GM19395 (cell line): Measurements from ENCODE around the gene PJA2.
"Not testable (repeated sequence)": the region's sequence is repeated elsewhere in the genome, so short reads cannot be mapped to it uniquely, and the experiment has no call there.

ENCODE experiments used
- ATAC-seq: cut with Tn5 transposase; IDR thresholded peaks from one replicate; pipeline ENCODE4 v1.9.1; 2021; ENCODE audit warnings: mild to moderate bottlenecking, moderate library complexity; ENCODE audit not compliant: unreplicated experiment

The PJA2 gene

GRCh38 chr5:109409844-109410388 is at the start of gene PJA2:
Gene PJA2, minus strand, starts transcription at chr5:109409974. Its CDS starts 26,541 bp downstream, at chr5:109383433.
- peak; percentile 85 for ATAC-seq

- ATAC-seq: peak; percentile 100
These were observed 45.9 kb upstream of the PJA2 start for GRCh38 chr5:109455598-109456096.

- no peak for ATAC-seq
These were observed 45.1 kb upstream of the PJA2 start for GRCh38 chr5:109454731-109455505.

GRCh38 chr5:109453251-109453650 is 43.5 kb upstream of the PJA2 start:
- ATAC-seq: no peak

- no peak for ATAC-seq
These were observed 42.9 kb upstream of the PJA2 start for GRCh38 chr5:109452661-109453060.

GRCh38 chr5:109451146-109451545 is 41.4 kb upstream of the PJA2 start:
- ATAC-seq: no peak

GRCh38 chr5:109450129-109450877 is 40.5 kb upstream of the PJA2 start:
- peak; percentile 63 for ATAC-seq

- ATAC-seq: no peak
These were observed 39.1 kb upstream of the PJA2 start for GRCh38 chr5:109448838-109449237.

GRCh38 chr5:109439590-109439989 is 29.8 kb upstream of the PJA2 start:
- ATAC-seq: no peak

GRCh38 chr5:109426075-109426474 is 16.3 kb upstream of the PJA2 start:
- ATAC-seq: no peak

- ATAC-seq: not testable (repeated sequence)
These were observed 15.7 kb upstream of the PJA2 start for GRCh38 chr5:109425521-109425920.

GRCh38 chr5:109421956-109422355 is 12.2 kb upstream of the PJA2 start:
- no peak for ATAC-seq

GRCh38 chr5:109418712-109419352 is 9.1 kb upstream of the PJA2 start:
- no peak for ATAC-seq

- ATAC-seq: no peak
These were observed 7.1 kb upstream of the PJA2 start for GRCh38 chr5:109416882-109417281.

GRCh38 chr5:109413921-109414461 is 4.2 kb upstream of the PJA2 start:
- not testable (repeated sequence) for ATAC-seq

- ATAC-seq: no peak
These were observed 3.7 kb upstream of the PJA2 start for GRCh38 chr5:109413458-109413857.

- no peak for ATAC-seq
These were observed 3.2 kb upstream of the PJA2 start for GRCh38 chr5:109412981-109413402.

GRCh38 chr5:109411627-109412026 is 1.9 kb upstream of the PJA2 start:
- ATAC-seq: no peak

GRCh38 chr5:109411149-109411514 is 1.4 kb upstream of the PJA2 start:
- ATAC-seq: no peak

- ATAC-seq: peak; percentile 22
These were observed 795 bp upstream of the PJA2 start for GRCh38 chr5:109410389-109411148.
